ENCODE data around the gene CIC.

CIC gene

DNA sequence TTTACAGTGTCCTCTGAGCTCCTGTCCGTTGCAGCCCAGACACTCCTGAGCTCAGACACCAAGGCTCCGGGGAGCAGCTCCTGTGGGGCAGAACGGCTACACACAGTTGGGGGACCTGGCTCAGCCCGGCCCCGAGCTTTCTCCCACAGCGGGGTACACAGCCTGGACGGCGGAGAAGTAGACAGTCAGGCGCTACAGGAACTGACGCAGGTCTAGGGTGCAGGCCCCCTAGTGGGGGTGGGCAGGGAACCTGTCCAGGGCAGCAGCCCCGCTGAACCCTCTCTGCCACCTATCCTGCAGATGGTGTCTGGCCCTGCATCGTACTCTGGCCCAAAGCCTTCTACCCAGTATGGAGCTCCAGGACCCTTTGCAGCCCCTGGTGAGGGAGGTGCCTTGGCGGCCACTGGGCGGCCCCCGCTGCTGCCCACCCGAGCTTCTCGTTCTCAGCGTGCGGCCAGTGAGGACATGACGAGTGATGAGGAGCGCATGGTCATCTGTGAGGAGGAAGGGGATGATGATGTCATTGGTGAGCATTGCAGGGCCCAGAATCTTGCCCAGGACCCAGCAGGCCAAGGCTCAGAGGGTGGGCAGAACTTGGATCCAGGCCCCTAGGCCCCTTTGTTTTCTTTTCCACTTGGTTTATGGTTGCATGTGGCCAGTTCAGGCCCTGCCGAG, 20.0 kb downstream of the CIC start:
- no peak for DNase-seq (ENCODE audit: low read depth)

DNA sequence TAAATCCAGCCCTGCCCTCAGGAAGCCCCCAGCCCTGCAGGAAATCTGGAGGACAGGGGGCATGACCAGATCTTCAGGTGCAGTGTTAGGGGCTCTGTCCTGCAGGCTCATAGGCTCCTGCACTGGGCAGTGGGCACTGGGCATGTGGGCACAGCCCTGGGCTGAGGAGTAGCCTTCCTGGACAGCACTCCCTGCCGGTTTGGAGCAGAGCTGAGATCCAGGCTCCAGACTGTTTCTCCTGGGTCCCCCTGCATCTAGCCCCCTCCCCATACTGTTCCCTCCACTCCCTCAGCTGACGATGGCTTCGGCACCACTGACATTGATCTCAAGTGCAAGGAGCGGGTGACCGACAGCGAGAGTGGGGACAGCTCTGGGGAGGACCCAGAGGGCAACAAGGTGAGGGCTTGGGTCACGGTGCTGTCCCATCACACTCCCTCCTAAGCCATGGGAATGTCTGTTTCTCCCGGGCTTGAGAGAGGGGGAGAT, 20.5 kb downstream of the CIC start:
- DNase-seq (ENCODE audit: low read depth) = no peak

DNA sequence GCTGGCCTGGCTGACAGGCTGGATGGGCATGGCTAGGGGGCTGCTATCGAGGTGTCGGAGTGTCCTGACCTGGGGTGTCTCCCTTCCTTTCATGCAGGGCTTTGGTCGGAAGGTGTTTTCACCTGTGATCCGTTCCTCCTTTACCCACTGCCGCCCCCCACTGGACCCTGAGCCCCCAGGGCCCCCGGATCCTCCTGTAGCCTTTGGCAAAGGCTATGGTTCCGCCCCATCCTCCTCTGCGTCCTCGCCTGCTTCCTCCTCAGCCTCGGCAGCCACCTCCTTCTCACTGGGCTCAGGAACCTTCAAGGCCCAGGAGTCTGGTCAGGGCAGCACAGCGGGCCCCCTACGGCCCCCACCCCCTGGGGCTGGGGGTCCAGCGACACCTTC, 21.1 kb downstream of the CIC start:
- DNase-seq (ENCODE audit: low read depth) = no peak

- DNase-seq (ENCODE audit: low read depth) = peak; percentile 50
These were observed 21.7 kb downstream of the CIC start for GRCh38 chr19:42290523-42291434.

GRCh38 chr19:42291435-42291810, 22.4 kb downstream of the CIC start:
- DNase-seq (ENCODE audit: low read depth) = no peak

GRCh38 chr19:42292042-42292960, 23.2 kb downstream of the CIC start:
- DNase-seq (ENCODE audit: low read depth) = no peak

GRCh38 chr19:42292963-42293362, 23.9 kb downstream of the CIC start:
- DNase-seq (ENCODE audit: low read depth) = no peak

DNA sequence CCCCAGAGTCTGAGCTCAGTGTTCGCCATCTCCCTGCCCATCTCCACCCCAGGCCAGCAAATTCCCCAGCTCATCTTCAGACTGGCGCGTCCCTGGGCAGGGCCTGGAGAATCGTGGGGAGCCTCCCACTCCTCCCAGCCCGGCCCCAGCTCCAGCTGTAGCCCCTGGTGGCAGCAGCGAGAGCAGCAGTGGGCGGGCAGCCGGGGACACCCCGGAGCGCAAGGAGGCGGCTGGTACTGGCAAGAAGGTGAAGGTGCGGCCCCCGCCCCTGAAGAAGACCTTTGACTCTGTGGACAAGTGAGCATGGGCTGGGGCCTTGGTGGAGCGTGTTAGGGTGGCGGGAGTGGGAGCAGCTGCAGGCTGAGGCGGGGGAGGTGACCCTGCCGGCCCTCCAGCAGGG, 24.5 kb downstream of the CIC start:
- DNase-seq (ENCODE audit: low read depth) = no peak

DNA sequence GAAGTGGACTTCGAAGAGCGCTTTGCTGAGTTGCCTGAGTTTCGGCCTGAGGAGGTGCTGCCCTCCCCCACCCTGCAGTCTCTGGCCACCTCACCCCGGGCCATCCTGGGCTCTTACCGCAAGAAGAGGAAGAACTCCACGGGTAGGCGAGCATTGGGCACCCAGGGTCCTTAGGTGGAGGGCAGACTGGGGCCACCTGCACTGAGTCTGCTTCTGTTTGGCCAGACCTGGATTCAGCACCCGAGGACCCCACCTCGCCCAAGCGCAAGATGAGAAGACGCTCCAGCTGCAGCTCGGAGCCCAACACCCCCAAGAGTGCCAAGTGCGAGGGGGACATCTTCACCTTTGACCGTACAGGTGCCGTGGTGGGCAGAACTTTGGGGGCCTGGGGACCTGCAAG, 24.9 kb downstream of the CIC start:
- DNase-seq (ENCODE audit: low read depth) = no peak

GRCh38 chr19:42294471-42295137, 25.6 kb downstream of the CIC start:
- no peak for DNase-seq (ENCODE audit: low read depth)

DNA sequence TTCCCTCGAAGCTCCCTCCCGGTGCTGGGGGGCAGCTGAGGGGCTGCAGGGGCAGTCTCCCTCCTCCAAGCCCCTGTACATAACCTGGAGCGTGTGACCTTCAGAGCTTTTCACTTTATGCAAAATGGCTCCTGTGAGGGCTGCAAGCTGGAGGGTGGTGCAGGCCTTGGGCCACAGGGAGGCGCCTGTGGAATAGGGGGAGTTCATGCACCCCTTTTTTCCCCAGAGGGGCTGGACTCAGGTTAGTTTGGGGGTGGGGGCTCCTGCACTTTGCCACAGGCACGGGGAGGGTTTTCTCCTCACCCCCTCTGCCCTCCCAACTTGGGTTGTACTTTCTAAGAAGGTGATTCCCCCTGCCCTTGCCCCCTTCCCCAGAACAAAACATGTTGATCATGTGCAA, 26.3 kb downstream of the CIC start:
- DNase-seq (ENCODE audit: low read depth) = no peak

- peak; percentile 87 for DNase-seq (ENCODE audit: low read depth)
These were observed 26.9 kb downstream of the CIC start for GRCh38 chr19:42295831-42296525.

GRCh38 chr19:42297039-42297438, 28.0 kb downstream of the CIC start:
- no peak for DNase-seq (ENCODE audit: low read depth)

DNA sequence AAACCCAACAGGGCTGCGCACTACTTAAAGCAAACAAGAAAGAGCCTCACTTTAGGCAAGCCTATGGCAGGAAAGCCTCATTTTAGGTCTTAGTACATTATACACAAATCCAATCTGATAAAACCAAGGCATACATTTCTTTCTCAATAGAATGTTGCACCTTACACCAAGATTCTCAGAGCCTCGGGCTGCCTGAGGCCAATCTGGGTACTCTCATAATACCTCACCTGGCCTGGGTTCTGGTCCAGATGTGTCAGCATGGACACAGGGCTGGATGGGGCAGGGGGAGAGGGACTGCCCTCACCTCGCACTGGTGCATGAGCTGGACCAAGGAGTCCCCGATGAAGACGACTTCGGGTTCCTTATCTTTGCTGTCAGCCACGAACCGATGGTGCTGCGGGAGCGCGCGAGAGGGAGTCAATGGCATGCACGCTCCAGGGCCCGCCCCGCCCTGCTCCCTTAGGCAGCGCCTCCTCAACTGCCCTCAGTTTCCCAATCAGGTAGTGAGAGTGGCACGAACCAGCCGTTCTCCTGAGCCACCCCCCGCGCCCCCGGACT, 32.7 kb downstream of the CIC start, which contains the start of gene PRR19:
Gene PRR19 (plus strand): TSS at position 487 of the 558 bp plus-strand sequence. CDS start 7,453 bp downstream, outside the sequence.
- no peak for DNase-seq (ENCODE audit: low read depth)

DNA sequence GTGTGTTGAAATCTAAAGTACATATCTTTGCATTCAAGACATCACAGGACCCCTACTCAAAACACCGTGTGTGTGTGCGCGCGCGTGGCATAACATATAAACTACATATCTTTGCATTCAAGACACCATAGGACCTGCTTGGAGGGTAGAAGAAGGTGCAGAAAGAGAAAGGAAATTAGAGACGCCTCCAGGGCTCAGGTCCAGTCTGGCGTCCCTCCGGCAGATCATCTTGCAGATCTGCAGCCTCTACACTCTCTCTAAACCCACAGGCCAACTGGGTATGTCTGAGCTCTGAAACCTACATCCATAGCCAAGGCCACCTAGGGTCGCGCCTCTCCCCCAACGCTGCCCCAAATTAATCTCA, 34.0 kb downstream of the CIC start:
- DNase-seq (ENCODE audit: low read depth) = no peak

DNA sequence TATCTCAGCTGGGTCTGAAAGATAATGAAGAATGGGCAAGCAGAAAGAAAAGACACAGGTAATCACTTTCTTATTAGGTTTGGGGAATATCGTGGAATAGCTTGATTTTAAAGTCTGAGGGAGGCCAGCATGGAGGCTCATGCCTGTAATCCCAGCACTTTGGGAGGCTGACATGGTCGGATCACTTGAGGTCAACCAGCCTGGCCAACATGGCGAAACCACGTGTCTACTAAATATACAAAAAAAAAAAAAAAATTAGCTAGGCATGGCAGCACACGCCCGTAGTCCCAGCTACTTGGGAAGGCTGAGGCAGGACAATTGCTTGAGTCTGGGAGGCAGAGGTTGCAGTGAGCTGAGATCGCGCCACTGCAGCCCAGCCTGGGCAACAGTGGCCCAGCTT, 34.8 kb downstream of the CIC start:
- DNase-seq (ENCODE audit: low read depth) = no peak

- no peak for DNase-seq (ENCODE audit: low read depth)
These were observed 37.6 kb downstream of the CIC start for GRCh38 chr19:42306646-42307045.

GRCh38 chr19:42309686-42310085, 40.6 kb downstream of the CIC start:
- no peak for DNase-seq (ENCODE audit: low read depth)

- no peak for DNase-seq (ENCODE audit: low read depth)
These were observed 42.6 kb downstream of the CIC start for GRCh38 chr19:42311657-42312056.

- DNase-seq (ENCODE audit: low read depth) = no peak
These were observed 43.3 kb downstream of the CIC start for GRCh38 chr19:42312370-42312769.

All from stimulated activated CD8-positive, alpha-beta memory T cell treated with anti-CD3 and anti-CD28 coated beads, Interleukin-4, amount 100 ng/mL, for 24 hours (primary cell).